Fibroblast of lung (primary cell): Measurements from ENCODE around the gene AGK.

ENCODE experiments used
- EZH2 ChIP-seq: IDR thresholded peaks from 2 replicates; pipeline ENCODE4 v1.5.1; 2012; ENCODE audit warnings: low read length, control low read depth, mild to moderate bottlenecking; ENCODE audit errors: missing control alignments
- TF ChIP-seq, protein P1 (sequence below), 2 donors: IDR thresholded peaks in 1 of 2; conservative IDR thresholded peaks in 1 of 2; 1 replicate in 1 of 2; 2 replicates in 1 of 2; pipeline ENCODE4 v1.5.1; 2011 to 2012; ENCODE audit warnings: low read length in 2 of 2, control low read depth in 1 of 2, inconsistent platforms in 1 of 2, low read depth in 1 of 2, mild to moderate bottlenecking in 1 of 2

- TF ChIP-seq, protein P1, sequence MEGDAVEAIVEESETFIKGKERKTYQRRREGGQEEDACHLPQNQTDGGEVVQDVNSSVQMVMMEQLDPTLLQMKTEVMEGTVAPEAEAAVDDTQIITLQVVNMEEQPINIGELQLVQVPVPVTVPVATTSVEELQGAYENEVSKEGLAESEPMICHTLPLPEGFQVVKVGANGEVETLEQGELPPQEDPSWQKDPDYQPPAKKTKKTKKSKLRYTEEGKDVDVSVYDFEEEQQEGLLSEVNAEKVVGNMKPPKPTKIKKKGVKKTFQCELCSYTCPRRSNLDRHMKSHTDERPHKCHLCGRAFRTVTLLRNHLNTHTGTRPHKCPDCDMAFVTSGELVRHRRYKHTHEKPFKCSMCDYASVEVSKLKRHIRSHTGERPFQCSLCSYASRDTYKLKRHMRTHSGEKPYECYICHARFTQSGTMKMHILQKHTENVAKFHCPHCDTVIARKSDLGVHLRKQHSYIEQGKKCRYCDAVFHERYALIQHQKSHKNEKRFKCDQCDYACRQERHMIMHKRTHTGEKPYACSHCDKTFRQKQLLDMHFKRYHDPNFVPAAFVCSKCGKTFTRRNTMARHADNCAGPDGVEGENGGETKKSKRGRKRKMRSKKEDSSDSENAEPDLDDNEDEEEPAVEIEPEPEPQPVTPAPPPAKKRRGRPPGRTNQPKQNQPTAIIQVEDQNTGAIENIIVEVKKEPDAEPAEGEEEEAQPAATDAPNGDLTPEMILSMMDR (conservative IDR thresholded peaks at IDR 0.05 in 1 of 2, IDR thresholded peaks at IDR 0.05 in 1 of 2; ENCODE audit: low read depth in 1 of 2, low read length in 2 of 2), result no peak
- no peak for TF ChIP-seq EZH2
Observed at GRCh38 chr7:141597966-141598365, 46.8 kb downstream of the AGK start.
